Esophagus squamous epithelium (tissue), 4 donors: ENCODE measurements around the gene DNAJC17.

Experiments used
- POLR2A ChIP-seq, 4 donors: fragments of 450-650 bp; IDR thresholded peaks; one replicate each; pipeline ENCODE4 v1.6.1; 2017; ENCODE audit warnings: antibody characterized with exemption in 4 of 4, mild to moderate bottlenecking in 4 of 4, moderate library complexity in 3 of 4
- TF ChIP-seq, protein P1 (sequence below), 6 experiments: fragments of 450-650 bp in 4 of 6; fragments of 200-600 bp in 2 of 6; sonication (generic) in 2 of 6; IDR thresholded peaks; one replicate each; pipeline ENCODE4 v1.5.1; 2016 to 2019; ENCODE audit warnings: antibody characterized with exemption in 6 of 6, mild to moderate bottlenecking in 4 of 6, moderate library complexity in 4 of 6

DNA sequence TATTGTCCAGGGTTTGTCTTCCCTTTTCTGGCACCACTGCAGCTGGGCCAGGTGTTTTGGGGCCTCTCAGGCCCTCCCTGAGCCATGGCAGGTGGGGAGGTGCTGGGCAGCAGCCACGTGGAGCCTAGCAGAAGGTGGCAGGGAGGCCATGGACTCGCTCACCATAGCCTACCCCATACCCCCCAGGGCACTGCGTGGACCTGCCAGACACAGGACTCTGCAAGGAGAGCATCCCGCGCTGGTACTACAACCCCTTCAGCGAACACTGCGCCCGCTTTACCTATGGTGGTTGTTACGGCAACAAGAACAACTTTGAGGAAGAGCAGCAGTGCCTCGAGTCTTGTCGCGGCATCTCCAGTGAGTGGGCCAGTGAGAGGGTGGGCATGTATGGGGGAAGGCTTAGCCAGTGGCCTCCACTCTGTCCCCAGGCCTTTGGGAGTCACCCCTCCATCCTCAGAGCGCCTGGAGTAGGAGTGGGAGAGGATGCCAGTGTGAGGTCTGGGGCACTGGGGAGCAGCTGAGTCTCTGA lies 48.5 kb upstream of the DNAJC17 start:
- TF ChIP-seq, protein P1, sequence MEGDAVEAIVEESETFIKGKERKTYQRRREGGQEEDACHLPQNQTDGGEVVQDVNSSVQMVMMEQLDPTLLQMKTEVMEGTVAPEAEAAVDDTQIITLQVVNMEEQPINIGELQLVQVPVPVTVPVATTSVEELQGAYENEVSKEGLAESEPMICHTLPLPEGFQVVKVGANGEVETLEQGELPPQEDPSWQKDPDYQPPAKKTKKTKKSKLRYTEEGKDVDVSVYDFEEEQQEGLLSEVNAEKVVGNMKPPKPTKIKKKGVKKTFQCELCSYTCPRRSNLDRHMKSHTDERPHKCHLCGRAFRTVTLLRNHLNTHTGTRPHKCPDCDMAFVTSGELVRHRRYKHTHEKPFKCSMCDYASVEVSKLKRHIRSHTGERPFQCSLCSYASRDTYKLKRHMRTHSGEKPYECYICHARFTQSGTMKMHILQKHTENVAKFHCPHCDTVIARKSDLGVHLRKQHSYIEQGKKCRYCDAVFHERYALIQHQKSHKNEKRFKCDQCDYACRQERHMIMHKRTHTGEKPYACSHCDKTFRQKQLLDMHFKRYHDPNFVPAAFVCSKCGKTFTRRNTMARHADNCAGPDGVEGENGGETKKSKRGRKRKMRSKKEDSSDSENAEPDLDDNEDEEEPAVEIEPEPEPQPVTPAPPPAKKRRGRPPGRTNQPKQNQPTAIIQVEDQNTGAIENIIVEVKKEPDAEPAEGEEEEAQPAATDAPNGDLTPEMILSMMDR (IDR thresholded peaks at IDR 0.05): no peak
- TF ChIP-seq POLR2A (IDR thresholded peaks at IDR 0.05): no peak
